ENCODE measurements around the gene CRYGN.

Gene CRYGN

DNA sequence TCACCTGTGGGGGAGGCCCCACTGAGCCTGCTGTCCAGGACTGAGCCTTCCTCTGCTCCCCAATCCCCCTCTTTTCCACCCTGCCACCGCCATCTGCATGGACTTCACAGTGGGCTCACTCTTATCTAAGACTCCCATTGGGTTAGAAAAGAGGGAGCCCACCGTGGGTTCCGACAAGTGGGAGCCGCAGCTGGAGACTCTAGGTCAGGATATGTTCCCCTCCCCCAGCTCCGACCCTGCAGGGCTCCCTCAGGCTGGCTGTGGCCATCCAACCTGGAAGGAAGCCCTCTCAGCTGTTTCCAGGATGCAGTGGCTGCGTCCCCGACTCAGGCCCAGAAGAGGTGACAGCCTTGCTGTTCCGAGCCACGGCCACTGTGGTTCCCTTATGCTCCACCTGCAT, 34.9 kb downstream of the CRYGN start:
- no peak for DNase-seq

DNA sequence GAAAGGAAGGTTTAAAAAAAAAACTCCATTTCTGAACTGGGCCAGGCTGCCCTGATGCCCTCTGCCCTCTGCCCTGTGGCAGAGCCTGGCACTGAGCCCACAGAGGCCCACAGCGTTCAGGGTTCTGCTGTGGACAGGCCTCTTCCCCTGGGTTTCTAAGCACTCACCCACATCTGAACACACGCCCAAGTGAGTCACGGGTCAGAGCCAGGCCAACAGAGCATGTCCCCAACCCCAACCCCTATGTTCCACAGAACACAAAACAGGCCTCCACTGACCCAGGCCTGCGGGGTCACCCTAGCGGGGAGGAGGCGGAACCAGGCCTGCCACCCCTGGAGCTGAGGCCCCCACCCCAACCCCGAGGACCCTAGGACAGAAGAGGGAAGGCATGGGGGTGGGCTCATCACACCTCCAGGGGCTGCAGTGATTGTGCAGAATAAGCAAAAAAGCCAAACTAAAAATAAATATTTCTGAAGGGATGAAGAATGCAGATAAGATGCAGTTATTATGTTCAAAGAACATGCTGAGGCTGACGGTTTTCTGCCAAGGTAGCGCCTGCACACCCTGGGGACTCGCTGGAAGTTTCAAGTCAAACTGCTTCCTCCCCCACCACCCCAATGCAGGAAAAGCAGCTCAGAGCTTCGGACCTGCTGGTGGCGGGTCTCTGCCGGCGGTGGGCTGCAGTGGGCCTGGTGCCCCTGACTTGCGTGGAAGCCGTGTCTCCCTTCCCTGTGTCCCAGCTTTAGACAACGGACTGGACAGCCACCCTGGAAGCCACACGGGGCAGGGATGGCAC, 35.5 kb downstream of the CRYGN start:
- no peak for DNase-seq

DNA sequence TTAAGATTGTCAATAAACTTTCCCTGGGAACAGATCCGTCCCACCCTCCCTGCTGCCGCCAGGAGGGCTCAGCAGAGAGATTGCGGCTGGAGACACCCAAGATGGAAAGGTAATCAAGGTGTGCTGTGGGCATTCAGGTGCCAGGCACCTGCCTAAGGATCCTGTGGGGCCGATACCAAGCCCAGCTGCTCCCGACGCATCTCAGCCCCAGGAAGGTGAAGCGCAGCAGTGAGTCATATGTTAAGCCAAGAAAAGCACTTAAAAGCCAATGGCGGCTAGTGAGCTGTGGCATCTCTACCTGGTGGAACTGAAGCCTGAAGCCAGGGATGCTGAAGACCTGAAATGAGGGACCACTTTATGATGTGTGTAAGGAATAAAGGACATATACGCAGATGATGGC, 36.2 kb downstream of the CRYGN start:
- no peak for DNase-seq

DNA sequence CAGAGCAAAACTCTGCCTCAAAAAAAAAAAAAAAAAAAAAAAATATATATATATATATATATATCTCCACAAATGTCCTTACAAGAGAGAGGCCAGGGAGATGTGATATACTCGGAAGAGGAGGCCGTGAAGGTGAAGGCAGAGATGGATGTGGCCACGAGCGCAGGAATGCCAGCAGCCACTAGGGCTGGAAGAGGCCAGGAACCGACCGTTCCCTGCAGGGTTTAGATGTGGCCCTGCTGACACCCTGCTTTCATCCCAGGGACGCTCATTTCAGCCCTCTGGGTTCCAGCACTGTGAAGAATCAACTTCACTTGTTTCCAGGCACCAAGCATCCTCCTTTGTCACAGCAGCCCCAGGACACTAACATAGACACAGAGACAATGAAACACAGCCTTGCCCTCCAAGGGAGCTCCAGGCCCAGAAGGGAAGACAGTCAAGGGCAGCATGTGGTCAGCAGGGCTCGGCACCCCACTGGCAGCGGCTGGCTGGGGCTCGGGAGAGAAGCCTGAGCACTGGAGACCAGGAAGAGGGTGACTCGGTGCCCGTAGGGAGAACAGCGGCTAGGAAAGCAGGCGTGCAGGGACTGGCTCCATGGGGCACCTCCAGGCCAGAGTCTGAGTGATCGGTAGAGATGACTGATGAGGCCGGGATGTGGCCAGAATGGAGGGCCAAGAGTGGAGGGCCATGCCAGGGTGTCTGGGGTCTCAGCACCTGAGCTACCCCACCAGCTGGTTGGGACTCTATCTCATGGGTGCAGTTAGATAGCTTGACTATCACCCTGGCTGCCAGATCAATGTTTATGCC, 37.7 kb downstream of the CRYGN start:
- no peak for DNase-seq

- DNase-seq: no peak
Measured at GRCh38 chr7:151400626-151401315, 39.2 kb downstream of the CRYGN start.

DNA sequence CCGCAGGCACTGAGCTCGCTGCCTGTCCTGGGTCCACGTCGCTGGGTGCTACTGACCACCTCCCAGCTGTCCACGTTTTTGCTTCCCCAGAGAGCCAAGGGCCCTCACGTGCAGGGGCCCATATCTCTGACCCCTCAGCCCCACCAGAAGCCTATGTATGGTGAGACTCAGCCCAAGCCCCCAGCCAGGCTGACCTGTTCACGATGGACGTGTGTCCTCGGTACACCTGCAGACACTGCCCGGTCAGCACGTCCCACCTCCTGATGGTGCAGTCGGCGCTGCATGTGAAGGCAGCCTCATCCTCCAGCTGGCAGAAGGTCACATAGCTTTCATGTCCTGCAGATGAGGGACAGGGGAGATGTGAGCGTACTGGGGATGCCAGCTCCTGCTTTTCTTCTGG, 40.0 kb downstream of the CRYGN start:
- DNase-seq: no peak

DNA sequence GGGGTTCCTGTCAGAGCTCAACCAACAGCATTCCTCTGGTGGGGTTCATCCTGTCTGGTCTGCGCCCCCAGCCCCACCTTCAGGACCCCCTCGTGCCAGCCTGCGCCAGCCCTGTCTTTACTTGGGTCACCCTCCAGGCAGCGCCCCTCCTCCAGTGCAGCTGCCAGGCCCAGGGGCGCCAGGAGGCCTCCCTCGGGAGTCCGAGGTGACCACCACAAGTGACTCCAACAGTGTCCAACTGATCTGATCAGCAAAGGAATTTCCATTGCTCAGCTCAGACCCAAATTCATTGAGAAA, 40.7 kb downstream of the CRYGN start:
- DNase-seq: no peak

GRCh38 chr7:151398446-151399304, 41.3 kb downstream of the CRYGN start:
- DNase-seq: no peak

DNA sequence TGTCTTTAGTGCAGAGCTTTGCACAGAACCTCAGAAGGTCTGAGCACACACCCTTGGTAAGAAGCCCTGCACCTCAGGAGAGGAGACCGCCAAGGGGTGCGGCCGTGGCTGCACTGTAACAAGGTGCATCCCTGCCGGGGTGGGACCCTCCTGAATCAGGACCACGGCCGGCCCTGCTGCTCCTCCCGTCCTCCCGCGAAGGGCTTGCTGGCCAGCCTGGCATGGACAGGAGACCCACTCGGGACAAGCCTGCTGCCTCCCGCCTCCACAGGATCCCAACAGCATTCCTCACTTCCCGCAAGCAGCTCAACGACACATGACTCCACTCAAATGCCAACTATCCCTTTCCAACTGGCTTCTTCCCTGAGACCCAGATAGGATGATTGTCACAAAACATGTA, 42.9 kb downstream of the CRYGN start:
- no peak for DNase-seq

DNA sequence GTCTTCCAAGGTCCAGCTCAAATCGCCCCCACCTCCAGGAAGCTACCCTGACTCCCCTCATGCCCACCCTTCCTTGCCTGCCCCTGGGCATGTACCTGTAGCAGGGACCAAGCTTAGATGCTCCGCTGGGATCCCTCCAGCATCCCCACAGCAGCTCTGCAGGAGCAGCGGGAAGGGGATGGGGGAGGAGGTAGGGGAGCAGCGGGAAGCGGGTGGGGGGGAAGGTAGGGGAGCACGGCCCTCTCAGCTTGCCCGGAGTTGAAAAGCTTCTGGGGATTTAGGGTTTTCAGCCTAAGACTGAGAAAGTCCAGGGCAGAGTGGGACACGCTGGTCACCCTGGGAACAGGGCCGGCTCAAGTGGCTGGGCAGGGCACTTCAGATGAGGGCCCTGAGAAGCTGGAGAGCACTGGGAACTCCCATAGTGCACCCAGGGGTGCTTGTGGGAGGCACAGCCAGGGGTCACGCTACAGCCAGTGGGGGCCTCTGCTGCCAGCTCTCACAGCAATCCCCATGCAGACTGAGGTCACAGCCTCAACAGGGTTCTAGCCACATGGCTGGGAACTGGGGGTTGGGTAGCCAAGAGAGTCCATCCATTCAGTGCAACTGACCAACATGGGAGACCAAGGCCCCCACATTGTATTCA, 43.5 kb downstream of the CRYGN start:
- no peak for DNase-seq

DNA sequence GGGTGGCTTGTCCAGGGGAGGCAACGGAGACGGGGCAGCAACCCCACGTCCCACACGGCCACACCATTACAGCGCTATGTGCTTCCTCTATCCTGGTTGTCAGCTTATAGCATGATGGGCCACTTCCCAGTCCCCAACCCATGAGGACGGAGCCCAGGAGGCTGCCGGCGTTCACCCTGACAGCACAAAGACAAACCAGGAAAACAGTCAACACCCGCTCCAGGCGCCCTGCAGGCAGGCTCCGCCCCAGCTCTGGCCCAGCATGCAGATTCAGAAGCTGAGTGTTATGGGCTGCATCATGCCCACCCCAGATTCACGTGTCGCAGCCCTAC, 44.9 kb downstream of the CRYGN start:
- DNase-seq: no peak

DNA sequence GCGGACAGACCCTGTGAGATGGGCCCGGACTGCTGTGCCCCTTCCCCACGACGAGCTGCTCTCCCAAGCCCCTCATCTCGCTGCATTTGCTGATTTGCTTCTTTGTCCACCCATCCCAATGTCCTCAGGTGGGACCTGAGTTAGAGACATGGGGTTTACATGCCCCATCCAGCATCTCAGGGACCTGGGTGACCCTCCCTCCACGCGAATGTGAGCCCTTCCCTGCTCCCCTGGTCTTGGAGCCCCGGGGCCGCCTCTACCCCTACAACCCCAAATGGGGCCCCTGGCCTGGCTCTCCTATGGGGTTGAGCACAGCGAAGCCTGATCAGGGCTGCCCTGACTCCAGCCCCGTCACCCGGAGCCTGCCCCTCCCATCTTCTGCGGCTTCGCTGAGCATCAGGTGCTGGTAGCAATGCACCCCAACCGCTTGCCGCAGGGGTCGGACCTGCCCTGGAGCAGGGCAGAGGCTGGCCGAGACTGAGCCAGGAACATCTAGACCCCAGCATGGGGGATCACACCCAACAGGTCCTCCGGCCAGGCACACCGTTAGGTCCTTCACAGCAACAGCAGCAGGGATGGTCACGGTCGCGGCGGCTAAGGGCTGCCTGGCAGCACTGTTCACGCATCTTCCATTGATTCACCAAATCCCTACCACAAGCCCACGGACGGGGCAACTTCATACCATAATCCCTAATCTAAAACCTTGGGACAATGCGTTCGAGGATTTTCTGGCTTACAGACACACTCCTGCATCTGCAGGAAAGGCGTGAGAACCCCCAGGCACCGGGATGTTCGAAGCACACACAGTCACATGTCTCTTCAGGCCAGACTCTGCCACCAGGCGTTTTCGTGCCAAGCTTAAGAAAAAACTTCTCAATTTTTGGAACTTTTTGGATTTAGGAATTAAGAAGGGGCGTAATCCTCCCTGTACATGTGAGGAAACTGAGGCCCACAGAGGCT, 45.6 kb downstream of the CRYGN start:
- no peak for DNase-seq

DNA sequence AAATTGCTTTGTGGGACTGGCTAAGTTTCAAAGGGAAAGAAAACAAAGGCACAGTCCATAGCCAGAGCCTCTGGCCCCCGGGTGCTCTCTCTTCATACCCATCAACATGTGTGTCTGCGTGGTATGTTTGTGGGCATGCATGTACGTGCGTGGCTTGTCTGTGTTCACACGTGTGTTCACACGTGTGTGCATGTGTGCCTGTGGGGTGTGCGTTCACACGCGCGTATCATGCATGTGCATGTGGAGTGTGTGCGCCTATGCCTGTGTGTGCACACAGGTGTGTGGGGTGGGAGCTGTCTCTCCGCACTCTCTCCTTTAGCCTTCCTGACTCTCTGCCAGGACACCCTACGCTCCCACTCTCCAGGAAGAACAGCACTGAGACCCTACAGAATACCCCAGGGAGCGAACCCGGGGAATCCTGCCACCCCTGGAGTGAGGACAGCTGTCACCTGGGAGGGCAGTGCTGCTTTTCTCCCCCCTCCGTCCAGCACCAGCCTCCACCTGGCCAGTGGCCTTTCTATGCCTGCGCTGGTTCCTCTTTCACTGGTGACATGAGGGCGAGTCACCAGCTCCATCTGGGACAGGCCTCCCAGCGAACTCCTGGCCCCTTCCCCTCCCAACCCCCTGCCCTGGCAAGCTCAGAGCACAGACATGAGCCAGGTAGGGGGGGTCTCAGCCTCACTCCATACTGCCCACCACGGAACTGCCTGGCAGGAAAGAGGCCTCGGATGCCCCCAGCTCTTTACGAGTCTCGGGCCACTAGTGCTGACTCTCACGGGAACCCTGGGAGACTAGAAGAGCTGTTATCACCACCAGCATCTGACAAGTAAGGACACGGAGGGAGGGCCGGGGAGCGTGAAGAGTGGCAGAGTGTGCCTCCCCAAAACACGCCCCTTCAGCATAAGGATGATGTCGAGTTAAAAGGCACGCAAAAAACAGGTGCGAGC, 46.6 kb downstream of the CRYGN start:
- no peak for DNase-seq

DNA sequence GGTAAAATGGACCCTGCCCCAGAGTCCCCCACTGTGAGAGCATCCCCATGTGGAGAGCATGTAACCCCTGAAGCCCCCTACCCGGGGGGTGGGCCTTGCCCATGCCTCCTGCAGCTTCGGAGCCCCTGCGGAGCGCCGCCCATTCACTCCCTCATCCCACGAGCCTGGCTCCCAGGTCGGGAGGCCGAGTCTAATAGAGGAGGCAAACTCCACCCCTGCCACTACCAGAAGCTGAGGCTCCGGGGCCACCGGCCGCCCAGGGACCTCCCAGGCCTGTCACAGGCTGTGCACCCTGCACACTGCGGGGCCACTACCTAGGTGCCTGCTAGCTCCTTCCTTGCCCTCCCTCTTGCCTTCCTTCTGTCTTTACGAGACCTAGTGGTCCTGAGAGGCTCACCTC, 47.5 kb downstream of the CRYGN start:
- DNase-seq: no peak

DNA sequence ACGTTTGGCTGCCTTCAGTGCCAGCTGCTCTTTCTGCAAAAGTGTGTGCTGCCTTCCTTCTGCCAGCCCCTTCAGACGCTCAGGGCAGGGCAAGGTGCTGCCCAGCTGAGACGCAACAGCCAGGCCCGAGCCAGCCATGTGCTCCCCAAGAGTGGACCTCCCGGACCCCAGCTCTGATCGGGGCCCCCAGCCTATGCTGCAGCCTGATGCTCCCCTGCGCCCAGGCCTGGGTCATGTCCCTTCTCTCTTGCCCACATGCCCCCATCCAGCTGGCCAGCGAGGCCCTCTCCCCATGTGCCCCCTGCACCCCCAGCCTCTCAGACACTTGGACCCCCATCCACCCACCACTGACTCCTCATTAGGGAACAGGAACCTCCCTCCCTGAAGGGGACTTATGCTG, 47.9 kb downstream of the CRYGN start:
- DNase-seq: no peak

DNA sequence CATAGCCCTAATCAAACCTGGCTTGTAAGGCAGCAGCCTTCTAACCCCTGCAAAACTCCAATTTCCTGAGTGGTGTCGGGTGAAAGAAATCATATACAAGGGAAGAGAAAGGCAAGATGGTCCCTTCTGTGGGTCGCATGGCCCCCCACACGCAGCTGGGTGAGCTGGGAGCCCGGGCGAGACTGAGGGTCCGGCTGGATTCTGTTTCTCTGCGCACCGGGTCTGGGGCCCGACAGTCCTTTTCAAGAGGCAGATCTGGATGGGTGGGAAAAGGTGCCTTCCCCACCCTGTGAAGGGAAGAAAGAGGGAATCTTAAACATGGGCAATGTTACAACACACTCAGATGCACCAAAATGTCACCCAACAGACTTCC, 48.6 kb downstream of the CRYGN start:
- no peak for DNase-seq

DNA sequence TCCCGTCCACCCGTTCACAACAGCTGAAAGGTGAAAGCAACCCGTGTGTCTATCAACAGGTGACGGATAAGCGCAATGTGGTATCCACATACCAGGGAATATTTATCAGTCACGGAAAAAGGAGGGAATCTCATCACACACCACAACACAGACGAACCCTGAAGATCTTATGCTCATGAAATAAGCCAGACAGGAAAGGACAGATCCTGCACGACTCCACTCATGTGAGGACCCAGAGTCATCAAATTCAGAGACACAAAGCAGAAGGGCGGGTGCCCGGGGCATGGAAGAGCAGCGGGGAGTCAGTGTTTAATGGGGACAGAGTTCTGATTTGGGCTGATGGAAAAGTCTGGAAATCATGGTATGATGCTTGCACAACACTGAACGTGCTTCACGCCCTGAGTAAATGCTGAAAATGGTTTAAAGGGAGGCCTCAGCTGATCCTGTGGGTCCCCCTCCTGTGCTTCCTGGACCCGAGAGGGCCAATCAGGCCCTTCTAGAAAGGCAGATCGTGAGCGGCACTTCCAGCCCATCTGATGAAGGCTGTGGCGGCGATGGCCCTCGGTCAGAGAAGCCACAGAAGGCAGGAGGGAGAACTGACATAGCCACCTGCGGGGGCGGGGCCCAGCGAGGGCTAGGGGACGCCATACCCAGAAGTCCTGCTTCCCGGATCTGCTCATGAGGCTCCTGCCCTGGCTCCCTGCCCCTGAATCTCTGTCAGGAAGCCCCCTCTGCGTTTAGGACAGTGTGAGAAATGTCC, 49.2 kb downstream of the CRYGN start:
- DNase-seq: no peak

DNA sequence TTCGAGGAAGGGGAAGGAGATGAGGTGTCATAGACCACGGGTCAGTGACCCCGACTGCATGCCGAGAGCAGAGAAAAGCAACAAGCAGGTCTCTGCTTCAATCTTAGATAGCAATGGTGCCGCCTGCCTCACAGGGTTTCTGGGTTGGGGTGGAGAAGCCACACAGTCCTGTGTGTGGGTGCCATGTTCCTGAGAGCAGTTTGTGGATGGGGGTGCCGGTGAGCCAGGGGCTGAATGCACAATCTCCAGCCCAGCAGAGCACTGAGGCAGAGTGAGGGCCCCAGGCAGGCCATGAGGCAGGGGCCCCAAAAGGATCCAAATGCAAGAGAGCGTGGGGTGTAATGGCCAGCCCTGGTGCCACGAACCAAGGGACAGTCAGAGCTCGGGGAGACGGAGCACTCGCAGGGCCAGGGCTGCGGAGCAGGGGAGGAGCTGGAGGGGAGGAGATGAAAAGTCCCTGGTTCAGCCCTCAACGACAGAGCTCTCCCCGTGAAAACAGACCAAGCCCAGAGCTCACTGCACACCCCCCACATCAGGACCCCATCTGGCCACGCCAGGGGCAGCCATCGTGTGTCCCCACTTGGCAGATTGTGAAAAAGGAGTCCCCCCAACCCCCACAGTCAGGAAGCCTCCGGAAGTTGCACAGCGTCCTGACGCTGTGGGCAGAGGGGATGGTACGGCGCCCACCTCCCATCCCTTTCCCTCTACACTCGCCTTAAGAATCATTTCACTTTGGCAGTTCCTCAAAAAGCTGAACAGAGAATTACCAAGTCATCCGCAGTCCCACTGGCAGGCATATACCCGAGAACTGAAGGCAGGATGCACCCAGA, 50.0 kb downstream of the CRYGN start:
- no peak for DNase-seq

Measured in activated CD4-positive, alpha-beta T cell treated with anti-CD3 and anti-CD28 coated beads, Interleukin-2, amount 50 U/mL, for 16 hours (primary cell).